Coronary artery (tissue), 2 donors: Measurements from ENCODE around the gene DYRK4.
A peak's percentile ranks its signal among the peaks of the same experiment; 100 is the strongest.

Source experiments
- DNase-seq: peaks from one replicate; pipeline ENCODE4 v3.0.0-alpha.2; 2017; ENCODE audit warnings: low spot score
- H3K27ac ChIP-seq, 2 donors: fragments of 200-600 bp; sonication (generic); one replicate each; pipeline ENCODE4 v1.5.1; 2016 to 2019
- H3K4me3 ChIP-seq: fragments of 200-600 bp; sonication (generic); 2 replicates; pipeline ENCODE4 v1.5.1; 2016; ENCODE audit warnings: mild to moderate bottlenecking, moderate library complexity
- CTCF ChIP-seq: fragments of 200-600 bp; sonication (generic); IDR thresholded peaks from one replicate; pipeline ENCODE4 v1.5.1; 2019; ENCODE audit warnings: antibody characterized with exemption

The DYRK4 gene

GRCh38 chr12:4564818-4565217 lies 2.8 kb downstream of the DYRK4 start:
- no peak overlapping the region for H3K27ac ChIP-seq
- no peak for DNase-seq

DNA sequence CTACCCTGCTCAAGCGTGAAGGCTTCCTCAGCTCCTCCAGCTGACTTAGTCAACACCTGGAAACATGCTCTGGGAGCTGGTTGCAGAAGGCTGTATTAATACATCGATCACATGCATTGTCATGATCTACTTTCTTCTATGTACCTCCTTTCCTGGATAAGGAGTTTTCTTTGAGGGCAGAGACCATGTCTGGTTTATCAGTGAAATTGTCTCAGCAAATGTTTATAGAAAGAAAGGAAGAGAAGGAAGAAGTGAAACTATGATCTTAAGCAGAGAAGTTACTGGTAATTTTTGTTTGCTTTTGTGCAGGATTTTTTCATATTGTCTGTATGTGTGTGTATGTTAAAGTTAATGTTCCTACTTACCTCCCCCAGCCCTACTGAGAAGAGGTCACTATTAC lies 4.5 kb downstream of the DYRK4 start:
- no peak for DNase-seq
- H3K4me3 ChIP-seq = no peak overlapping the region
- no peak overlapping the region for H3K27ac ChIP-seq
- no peak for TF ChIP-seq CTCF

More at GRCh38 chr12:4564818-4565217, 2.8 kb downstream of the DYRK4 start:
- no peak overlapping the region for H3K4me3 ChIP-seq
- no peak for TF ChIP-seq CTCF

GRCh38 chr12:4567073-4567881 lies 5.3 kb downstream of the DYRK4 start:
- DNase-seq = no peak
- TF ChIP-seq CTCF = no peak
- no peak overlapping the region for H3K4me3 ChIP-seq
- H3K27ac ChIP-seq = peak overlapping the region; percentile 14 to 32

GRCh38 chr12:4569261-4569660 lies 7.3 kb downstream of the DYRK4 start:
- no peak for DNase-seq

DNA sequence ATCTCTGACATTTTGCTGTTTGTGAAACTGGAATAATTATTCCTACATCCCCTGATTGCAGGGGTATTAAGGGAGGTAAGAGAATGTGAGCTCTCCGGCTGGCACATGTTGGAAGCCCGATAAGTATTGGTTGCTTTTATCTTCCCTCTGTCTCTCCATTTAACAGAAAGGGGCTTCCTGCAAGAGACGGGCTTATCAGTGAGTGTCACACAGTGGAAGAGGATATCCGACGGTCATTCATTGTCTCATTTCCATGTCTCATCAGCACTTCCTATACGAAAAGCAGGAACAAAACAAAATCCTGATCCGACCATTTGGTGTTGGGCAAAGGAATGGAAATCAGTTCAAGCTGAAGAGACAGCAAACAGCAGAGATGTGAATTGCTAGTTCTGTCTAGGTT lies 10.7 kb downstream of the DYRK4 start:
- TF ChIP-seq CTCF = no peak
- H3K27ac ChIP-seq = no peak overlapping the region
- no peak overlapping the region for H3K4me3 ChIP-seq
- no peak for DNase-seq

More at GRCh38 chr12:4569261-4569660, 7.3 kb downstream of the DYRK4 start:
- Histone ChIP-seq H3K27ac (no peak overlapping the region), H3K4me3 (no peak overlapping the region)
- no peak for TF ChIP-seq CTCF

GRCh38 chr12:4579305-4580102 lies 17.5 kb downstream of the DYRK4 start:
- TF ChIP-seq CTCF = no peak
- DNase-seq = no peak
- H3K27ac ChIP-seq = no peak overlapping the region
- no peak overlapping the region for H3K4me3 ChIP-seq
